ENCODE results near the gene ATXN3L.

GRCh38 chrX:13317366-13317765 lies 2.5 kb downstream of the ATXN3L start:
- TF ChIP-seq POLR2A (IDR thresholded peaks at IDR 0.05; ENCODE audit: control extremely low read depth in 1 of 2, low read depth in 2 of 2, low read length in 2 of 2) (no peak), POLR2AphosphoS5 (IDR thresholded peaks at IDR 0.05; ENCODE audit: low read depth, low read length) (no peak), CTCF (IDR thresholded peaks at IDR 0.05; ENCODE audit: control extremely low read depth in 1 of 3, insufficient read depth in 1 of 3, low read depth in 1 of 3, low read length in 3 of 3) (no peak), BRCA1 (IDR thresholded peaks at IDR 0.05; ENCODE audit: low read depth, low read length) (no peak), EP300 (IDR thresholded peaks at IDR 0.05; ENCODE audit: borderline replicate concordance in 1 of 2, low read depth in 2 of 2, low read length in 2 of 2) (no peak), TAF7 (optimal IDR thresholded peaks at IDR 0.05; ENCODE audit: borderline replicate concordance, low read depth, low read length) (no peak), CEBPB (IDR thresholded peaks at IDR 0.05; ENCODE audit: low read depth, low read length) (no peak), EZH2 (IDR thresholded peaks at IDR 0.05; ENCODE audit: low read depth, low read length, severe bottlenecking) (no peak), TCF12 (IDR thresholded peaks at IDR 0.05; ENCODE audit: low read depth, low read length) (no peak), HDAC2 (IDR thresholded peaks at IDR 0.05; ENCODE audit: borderline replicate concordance in 1 of 2, low read depth in 2 of 2, low read length in 2 of 2) (no peak), JUND (IDR thresholded peaks at IDR 0.05; ENCODE audit: low read length) (no peak), EGR1 (IDR thresholded peaks at IDR 0.05; ENCODE audit: borderline replicate concordance, low read depth, low read length) (no peak), YY1 (IDR thresholded peaks at IDR 0.05; ENCODE audit: low read depth, low read length) (no peak)
